Keratinocyte (primary cell): Measurements from ENCODE around the gene TPBGL.

Source experiments
- CTCF ChIP-seq, 3 experiments: IDR thresholded peaks in 1 of 3; conservative IDR thresholded peaks in 1 of 3; optimal IDR thresholded peaks in 1 of 3; 2 replicates in 2 of 3; 3 replicates in 1 of 3; pipeline versions ENCODE3 to v1.5.1; 2011; ENCODE audit warnings: low read length in 3 of 3, mild to moderate bottlenecking in 3 of 3, moderate library complexity in 2 of 3, control low read depth in 1 of 3, inconsistent platforms in 1 of 3; ENCODE audit not compliant: insufficient read depth in 2 of 3; ENCODE audit errors: extremely low read depth in 1 of 3
- EZH2 ChIP-seq: IDR thresholded peaks from one replicate; pipeline ENCODE4 v1.6.1; 2012; ENCODE audit warnings: inconsistent platforms, mild to moderate bottlenecking, low read length, moderate library complexity

- no peak for TF ChIP-seq CTCF (optimal IDR thresholded peaks at IDR 0.05 in 1 of 3, IDR thresholded peaks at IDR 0.05 in 1 of 3, conservative IDR thresholded peaks at IDR 0.05 in 1 of 3; ENCODE audit: extremely low read depth in 1 of 3, insufficient read depth in 2 of 3, low read length in 3 of 3)
- no peak for TF ChIP-seq EZH2
These were observed 21.9 kb downstream of the TPBGL start for GRCh38 chr11:75262436-75262835.
